HEK293 (cell line): Measurements from ENCODE around the gene FANK1.

Experiments used
- CTCF ChIP-seq: fragments of 450-650 bp; formaldehyde crosslinking; IDR thresholded peaks from 2 replicates; pipeline ENCODE4 v1.5.1; 2016; ENCODE audit warnings: missing biosample characterization, missing genetic modification characterization
- GLI2 ChIP-seq: fragments of 450-650 bp; formaldehyde crosslinking; IDR thresholded peaks from 2 replicates; pipeline ENCODE4; 2017; ENCODE audit warnings: missing biosample characterization, missing genetic modification characterization, low read depth, borderline replicate concordance
- HOXA7 ChIP-seq: sonication (generic); formaldehyde crosslinking; IDR thresholded peaks from 2 replicates; pipeline ENCODE4 v1.8.1; 2022; ENCODE audit warnings: missing genetic modification reagents, borderline replicate concordance
- REPIN1 ChIP-seq: fragments of 450-650 bp; formaldehyde crosslinking; IDR thresholded peaks from 2 replicates; pipeline ENCODE4 v1.5.1; 2017; ENCODE audit warnings: missing biosample characterization, missing genetic modification characterization, low read depth
- ZBTB26 ChIP-seq: fragments of 450-650 bp; formaldehyde crosslinking; optimal IDR thresholded peaks from 2 replicates; pipeline ENCODE3; 2016; ENCODE audit warnings: missing biosample characterization, mild to moderate bottlenecking, missing genetic modification characterization
- ZNF324 ChIP-seq: fragments of 450-650 bp; formaldehyde crosslinking; IDR thresholded peaks from 2 replicates; pipeline ENCODE4 v1.5.1; 2016; ENCODE audit warnings: missing biosample characterization, missing genetic modification characterization
- ZNF394 ChIP-seq: fragments of 450-650 bp; formaldehyde crosslinking; IDR thresholded peaks from 2 replicates; pipeline ENCODE4 v1.5.1; 2016; ENCODE audit warnings: missing biosample characterization, missing genetic modification characterization, mild to moderate bottlenecking, moderate library complexity, borderline replicate concordance
- ZNF423 ChIP-seq: fragments of 450-650 bp; formaldehyde crosslinking; IDR thresholded peaks from 2 replicates; pipeline ENCODE4 v1.5.1; 2016; ENCODE audit warnings: missing biosample characterization, missing genetic modification characterization

- TF ChIP-seq HOXA7 (CRISPR knock-in tag) (no peak), ZBTB26 (no peak), ZNF324 (tag by site-specific recombination) (no peak), REPIN1 (tag by site-specific recombination) (no peak), GLI2 (tag by site-specific recombination) (no peak), ZNF423 (tag by site-specific recombination) (no peak), ZNF394 (tag by site-specific recombination) (no peak), CTCF (tag by site-specific recombination) (no peak)
Measured at GRCh38 chr10:125849448-125849847, 46.9 kb upstream of the FANK1 start.
